NCI-H187 treated with DMSO at 0.1 percent for 48 hours (cell line): ENCODE results near the gene TMEM151A.

Experiments used
- DNase-seq: peaks from one replicate; lab custom pipeline; 2025; lab: John Stamatoyannopoulos, UW

The TMEM151A gene

GRCh38 chr11:66283461-66284105 is 8.1 kb upstream of the TMEM151A start:
- no peak for DNase-seq

- DNase-seq = no peak
Observed at GRCh38 chr11:66284526-66285078, 7.1 kb upstream of the TMEM151A start.

GRCh38 chr11:66285250-66285947 is 6.3 kb upstream of the TMEM151A start:
- DNase-seq = no peak

GRCh38 chr11:66286699-66287098 is 5.0 kb upstream of the TMEM151A start:
- DNase-seq = no peak

GRCh38 chr11:66287211-66287888 is 4.3 kb upstream of the TMEM151A start:
- no peak for DNase-seq

- no peak for DNase-seq
Observed at GRCh38 chr11:66287889-66288670, 3.6 kb upstream of the TMEM151A start.

- peak; percentile 96 for DNase-seq
Observed at GRCh38 chr11:66288671-66289547, 2.8 kb upstream of the TMEM151A start, which contains the start of gene YIF1A. Gene YIF1A, minus strand, starts transcription at chr11:66289143. Its CDS starts 158 bp downstream, at chr11:66288985.

GRCh38 chr11:66289548-66290329 is 2.0 kb upstream of the TMEM151A start:
- DNase-seq = no peak

GRCh38 chr11:66290330-66290621 is 1.4 kb upstream of the TMEM151A start:
- no peak for DNase-seq

- DNase-seq = no peak
Observed at GRCh38 chr11:66291303-66291705, 390 bp upstream of the TMEM151A start.

- DNase-seq = no peak
Observed at GRCh38 chr11:66292543-66293332, 1.0 kb downstream of the TMEM151A start.

- no peak for DNase-seq
Observed at GRCh38 chr11:66293352-66293751, 1.7 kb downstream of the TMEM151A start.

- no peak for DNase-seq
Observed at GRCh38 chr11:66293777-66294625, 2.3 kb downstream of the TMEM151A start.

GRCh38 chr11:66294626-66295620 is 3.2 kb downstream of the TMEM151A start:
- DNase-seq = no peak

GRCh38 chr11:66297610-66298009 is 5.9 kb downstream of the TMEM151A start:
- DNase-seq = no peak

- DNase-seq = no peak
Observed at GRCh38 chr11:66299186-66299585, 7.5 kb downstream of the TMEM151A start.

- DNase-seq = no peak
Observed at GRCh38 chr11:66302656-66303055, 11.0 kb downstream of the TMEM151A start.
